Endothelial cell of umbilical vein (primary cell): ENCODE results near the gene BPIFB3. TPM values are rescaled to one million over a fixed set of nuclear protein-coding genes. Genes with fewer than 3 reads are reported as not detected.

Experiments used
- BruUV-seq: library from RNA; stranded (reverse); fragments of 400-500 nt; replicated peaks from 2 replicates; lab custom pipeline; 2021; lab: Mats Ljungman, UMichigan
- CTCF ChIA-PET: fragments of 300-600, 350-600 bp; sonication (Branson Sonifier 250); formaldehyde crosslinking; loops from one replicate; lab custom pipeline; 2021; ENCODE audit warnings: antibody characterized with exemption, inconsistent platforms; lab: Charles Lee
- POLR2A ChIA-PET: fragments of 300-600, 350-600 bp; sonication (Branson Sonifier 250); formaldehyde crosslinking; loops from one replicate; lab custom pipeline; 2021; ENCODE audit warnings: antibody characterized with exemption, inconsistent platforms; lab: Charles Lee
- DNase-seq: peaks from one replicate; pipeline ENCODE4 v3.0.0-alpha.2; 2011; ENCODE audit warnings: low read depth, low spot score
- FAIRE-seq: peaks from 2 replicates; lab custom pipeline; 2011; peaks lifted over from hg19 to GRCh38; lab: Jason Lieb, UNC
- H2AFZ ChIP-seq: 2 replicates; pipeline ENCODE4 v1.6.0; 2012; ENCODE audit warnings: low read depth, low read length, control low read depth, inconsistent platforms
- H3K27ac ChIP-seq: 2 replicates; pipeline ENCODE4 v1.5.1; 2011; ENCODE audit warnings: low read depth, mild to moderate bottlenecking, control low read depth, low read length, moderate library complexity; ENCODE audit not compliant: insufficient read depth
- H3K27me3 ChIP-seq, 2 experiments: 2 replicates each; pipeline versions ENCODE4 v1.6.0 to v1.6.1; 2011; ENCODE audit warnings: low read length in 2 of 2, mixed read lengths in 1 of 2; ENCODE audit not compliant: control insufficient read depth in 2 of 2, insufficient read depth in 2 of 2
- H3K36me3 ChIP-seq, 2 experiments: 2 replicates in 1 of 2; 3 replicates in 1 of 2; pipeline ENCODE4 v1.5.1; 2011; ENCODE audit warnings: low read length in 2 of 2, mild to moderate bottlenecking in 1 of 2, moderate library complexity in 1 of 2; ENCODE audit not compliant: control insufficient read depth in 2 of 2, insufficient read depth in 2 of 2; ENCODE audit errors: extremely low read depth in 1 of 2
- H3K4me1 ChIP-seq: 3 replicates; pipeline ENCODE4 v1.5.1; 2011; ENCODE audit warnings: mild to moderate bottlenecking, low read length; ENCODE audit not compliant: control insufficient read depth, insufficient read depth; ENCODE audit errors: extremely low read depth
- H3K4me2 ChIP-seq: 2 replicates; pipeline ENCODE4 v1.6.1; 2011; ENCODE audit warnings: low read length, control low read depth, mixed read lengths; ENCODE audit not compliant: insufficient read depth
- H3K4me3 ChIP-seq, 3 experiments: fragments of 200-600 bp in 1 of 3; sonication (generic), shearing (Covaris generic) in 1 of 3; replicated peaks in 1 of 3; 2 replicates each; pipeline ENCODE4 v1.5.1; 2011 to 2016; ENCODE audit warnings: control low read depth in 3 of 3, low read length in 3 of 3, mild to moderate bottlenecking in 2 of 3, inconsistent platforms in 1 of 3, low read depth in 1 of 3, moderate library complexity in 1 of 3; ENCODE audit not compliant: insufficient read depth in 1 of 3
- H3K79me2 ChIP-seq: 2 replicates; pipeline ENCODE4 v1.6.0; 2012; ENCODE audit warnings: low read length, inconsistent platforms; ENCODE audit not compliant: control insufficient read depth, insufficient read depth
- H3K9ac ChIP-seq: replicated peaks from 2 replicates; pipeline ENCODE3; 2011; ENCODE audit warnings: low read length, control low read depth; ENCODE audit not compliant: insufficient read depth; ENCODE audit errors: extremely low read depth
- H3K9me1 ChIP-seq: replicated peaks from 3 replicates; pipeline ENCODE4 v1.6.0; 2011; ENCODE audit warnings: mild to moderate bottlenecking, low read length; ENCODE audit not compliant: control insufficient read depth, insufficient read depth; ENCODE audit errors: extremely low read depth
- H3K9me3 ChIP-seq: replicated peaks from 2 replicates; pipeline ENCODE4 v1.5.1; 2012; ENCODE audit warnings: low read length, inconsistent platforms; ENCODE audit not compliant: control insufficient read depth, insufficient read depth
- H4K20me1 ChIP-seq: replicated peaks from 2 replicates; pipeline ENCODE3; 2011; ENCODE audit warnings: mild to moderate bottlenecking, low read length; ENCODE audit not compliant: control insufficient read depth, insufficient read depth; ENCODE audit errors: extremely low read depth
- CTCF ChIP-seq, 2 donors: IDR thresholded peaks; 1 replicate in 1 of 2; 2 replicates in 1 of 2; pipeline ENCODE4 v1.5.1; 2011; ENCODE audit warnings: low read length in 2 of 2, mild to moderate bottlenecking in 2 of 2, moderate library complexity in 2 of 2, control low read depth in 1 of 2, inconsistent platforms in 1 of 2, low read depth in 1 of 2; ENCODE audit not compliant: insufficient read depth in 1 of 2; ENCODE audit errors: extremely low read depth in 1 of 2
- EZH2 ChIP-seq: IDR thresholded peaks from 2 replicates; pipeline ENCODE4 v1.6.1; 2012; ENCODE audit warnings: borderline replicate concordance, low read depth, mild to moderate bottlenecking, moderate library complexity, low read length, inconsistent platforms; ENCODE audit not compliant: severe bottlenecking
- FOS ChIP-seq: IDR thresholded peaks from 2 replicates; pipeline ENCODE4 v1.6.1; 2011; ENCODE audit warnings: mild to moderate bottlenecking, low read length, moderate library complexity, borderline replicate concordance; ENCODE audit not compliant: insufficient read depth
- GATA2 ChIP-seq: IDR thresholded peaks from 2 replicates; pipeline ENCODE4 v1.7.0; 2011; ENCODE audit warnings: low read depth, mild to moderate bottlenecking, moderate library complexity, mixed read lengths, low read length; ENCODE audit not compliant: insufficient read length, insufficient read depth
- JUN ChIP-seq: IDR thresholded peaks from 2 replicates; pipeline ENCODE4 v1.6.1; 2011; ENCODE audit warnings: borderline replicate concordance, low read depth; ENCODE audit not compliant: insufficient read length, insufficient read depth
- MAX ChIP-seq: IDR thresholded peaks from 2 replicates; pipeline ENCODE4 v1.6.1; 2011; ENCODE audit not compliant: insufficient read depth, insufficient read length
- MYC ChIP-seq: IDR thresholded peaks from one replicate; pipeline ENCODE4 v1.6.1; 2011; ENCODE audit warnings: mild to moderate bottlenecking, low read depth, low read length
- POLR2A ChIP-seq: IDR thresholded peaks from 2 replicates; pipeline ENCODE4 v1.6.1; 2012; ENCODE audit warnings: low read depth, mild to moderate bottlenecking, control low read depth, low read length
- POLR2AphosphoS5 ChIP-seq: IDR thresholded peaks from 2 replicates; pipeline ENCODE4 v1.6.1; 2012; ENCODE audit warnings: low read depth, mild to moderate bottlenecking, control low read depth, low read length, moderate library complexity; ENCODE audit not compliant: insufficient read depth
- dilution Hi-C: fragments of 300-500 bp; cut with MboI; formaldehyde crosslinking; loops from one replicate; pipeline ENCODE4 v1.15.0; 2019; ENCODE audit warnings: low sequenced_read_pairs; ENCODE audit not compliant: extremely low pct_ligation_motif_present
- intact Hi-C: fragments of 100-400 bp; cut with micrococcal nuclease; formaldehyde crosslinking; loops from one replicate; pipeline ENCODE4 v1.10.0; 2022
- polyA plus RNA-seq, 4 experiments: library from polyadenylated mRNA; depleted of rRNA in 3 of 4; stranded (reverse) in 3 of 4; unstranded in 1 of 4; fragments of >200 nt; gene quantifications; 2 replicates each; pipeline versions ENCODE4 v1.2.1 to v1.2.3, GENCODE V29; 2011 to 2012; ENCODE audit warnings: missing spikeins in 1 of 4
- total RNA-seq: library from RNA; stranded (reverse); gene quantifications from 2 replicates; pipeline ENCODE4 v1.2.3, GENCODE V29; 2021

Gene BPIFB3
- total and polyA plus RNA-seq, 2 donors (not counting 3 experiments of a cell fraction or from before 2014, with no cell fraction given) = not detected

GRCh38 chr20:33082546-33082945, 28.8 kb downstream of the BPIFB3 start:
- ChIA-PET POLR2A (no interaction called here), CTCF (no interaction called here)
- H4K20me1 ChIP-seq = no peaks in the 10 kb centered on the region
- no peaks in the 10 kb centered on the region for H3K27me3 ChIP-seq
- no peak overlapping the region for H3K27ac ChIP-seq
- no peaks in the 10 kb centered on the region for H3K36me3 ChIP-seq
- no peaks in the 10 kb centered on the region for H3K9me1 ChIP-seq
- DNase-seq (no peak), FAIRE-seq (no peak)
- H3K4me1 ChIP-seq = no peaks in the 10 kb centered on the region
- no peak overlapping the region for H3K4me3 ChIP-seq
- no peak overlapping the region for H3K4me2 ChIP-seq
- intact Hi-C loops (no loop called here), dilution Hi-C loops (no loop called here)
- no peak overlapping the region for H2AFZ ChIP-seq
- no TSS peak for BruUV-seq
- no peaks in the 10 kb centered on the region for H3K9me3 ChIP-seq
- no peaks in the 10 kb centered on the region for H3K79me2 ChIP-seq
- TF ChIP-seq EZH2 (no peak), MAX (no peak), POLR2AphosphoS5 (no peak), POLR2A (no peak), MYC (no peak), FOS (no peak), CTCF (IDR thresholded peaks at IDR 0.05; ENCODE audit: extremely low read depth in 1 of 2, insufficient read depth in 1 of 2, low read depth in 1 of 2, low read length in 2 of 2) (no peak), GATA2 (no peak), JUN (no peak)
- no peak overlapping the region for H3K9ac ChIP-seq
